Measurements from ENCODE around the gene HCK.

DNA sequence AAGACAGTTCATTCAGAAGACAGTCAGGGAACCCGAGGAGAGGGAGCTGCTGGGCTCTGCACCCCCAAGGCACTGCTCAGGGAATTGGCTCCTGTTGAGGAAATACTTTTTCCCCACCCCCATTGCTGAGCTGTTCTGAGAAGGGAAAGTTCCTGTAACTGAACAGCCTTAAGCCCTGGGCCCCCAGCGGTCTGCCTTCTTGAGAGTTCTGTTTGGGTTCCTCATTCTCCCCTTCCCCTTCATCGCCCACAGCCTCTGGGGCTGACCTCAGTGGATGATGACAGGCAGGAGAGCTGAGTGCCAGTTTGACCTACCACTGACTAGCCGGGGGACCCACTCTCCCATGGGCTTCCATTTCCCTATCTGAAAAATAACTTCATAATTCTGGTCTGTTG lies 10.7 kb downstream of the HCK start:
- TF ChIP-seq SRF (IDR thresholded peaks at IDR 0.05; ENCODE audit: low read depth), result no peak
- no peak for TF ChIP-seq ZNF274 (IDR thresholded peaks at IDR 0.05; ENCODE audit: low read depth, low read length)
- no peak for TF ChIP-seq TCF7L2 (IDR thresholded peaks at IDR 0.05; ENCODE audit: borderline replicate concordance, extremely low read depth, insufficient read depth, insufficient read length)
- no peak for TF ChIP-seq JUND (IDR thresholded peaks at IDR 0.05)
